GM19035 (cell line): ENCODE measurements around the gene FRMD3.
"Not testable (repeated sequence)": the region's sequence is repeated elsewhere in the genome, so short reads cannot be mapped to it uniquely, and the experiment has no call there.

Source experiments
- ATAC-seq: cut with Tn5 transposase; IDR thresholded peaks from one replicate; pipeline ENCODE4 v1.9.1; 2021; ENCODE audit not compliant: unreplicated experiment

FRMD3 gene

GRCh38 chr9:83401328-83401900 lies 136.8 kb downstream of the FRMD3 start:
- ATAC-seq = no peak

GRCh38 chr9:83396813-83397212 lies 141.4 kb downstream of the FRMD3 start:
- no peak for ATAC-seq

- ATAC-seq = no peak
Measured at GRCh38 chr9:83396342-83396741, 141.9 kb downstream of the FRMD3 start.

- ATAC-seq = no peak
Measured at GRCh38 chr9:83392228-83392627, 146.0 kb downstream of the FRMD3 start.

GRCh38 chr9:83388346-83388745 lies 149.9 kb downstream of the FRMD3 start:
- no peak for ATAC-seq

GRCh38 chr9:83387401-83388185 lies 150.6 kb downstream of the FRMD3 start:
- ATAC-seq = no peak

GRCh38 chr9:83385317-83385716 lies 152.9 kb downstream of the FRMD3 start:
- no peak for ATAC-seq

GRCh38 chr9:83384214-83384613 lies 154.0 kb downstream of the FRMD3 start:
- no peak for ATAC-seq

GRCh38 chr9:83383034-83383433 lies 155.2 kb downstream of the FRMD3 start:
- no peak for ATAC-seq

- no peak for ATAC-seq
Measured at GRCh38 chr9:83382421-83382820, 155.8 kb downstream of the FRMD3 start.

GRCh38 chr9:83379045-83379444 lies 159.2 kb downstream of the FRMD3 start:
- ATAC-seq = no peak

GRCh38 chr9:83372957-83373356 lies 165.2 kb downstream of the FRMD3 start:
- no peak for ATAC-seq

GRCh38 chr9:83367326-83367725 lies 170.9 kb downstream of the FRMD3 start:
- no peak for ATAC-seq

GRCh38 chr9:83362341-83362995 lies 175.7 kb downstream of the FRMD3 start:
- ATAC-seq = no peak

- no peak for ATAC-seq
Measured at GRCh38 chr9:83359039-83359438, 179.2 kb downstream of the FRMD3 start.

GRCh38 chr9:83358493-83358892 lies 179.7 kb downstream of the FRMD3 start:
- ATAC-seq = not testable (repeated sequence)

- no peak for ATAC-seq
Measured at GRCh38 chr9:83355729-83356151, 182.5 kb downstream of the FRMD3 start.

GRCh38 chr9:83355024-83355444 lies 183.2 kb downstream of the FRMD3 start:
- no peak for ATAC-seq

GRCh38 chr9:83349031-83349430 lies 189.2 kb downstream of the FRMD3 start:
- no peak for ATAC-seq

GRCh38 chr9:83346655-83347420 lies 191.4 kb downstream of the FRMD3 start:
- ATAC-seq = no peak

GRCh38 chr9:83343366-83343999 lies 194.7 kb downstream of the FRMD3 start:
- ATAC-seq = no peak
